ENCODE results near the gene FBLN1. TPM values are rescaled to one million over a fixed set of nuclear protein-coding genes. Genes with fewer than 3 reads are reported as not detected.
"Not testable (repeated sequence)": the region's sequence is repeated elsewhere in the genome, so short reads cannot be mapped to it uniquely, and the experiment has no call there.

The FBLN1 gene
- total RNA-seq, 1 donor from 2014 or later = 0.40 TPM

GRCh38 chr22:45526281-45526680 lies 23.6 kb downstream of the FBLN1 start:
- DNase-seq (ENCODE audit: low read depth in 2 of 2) = no peak

DNA sequence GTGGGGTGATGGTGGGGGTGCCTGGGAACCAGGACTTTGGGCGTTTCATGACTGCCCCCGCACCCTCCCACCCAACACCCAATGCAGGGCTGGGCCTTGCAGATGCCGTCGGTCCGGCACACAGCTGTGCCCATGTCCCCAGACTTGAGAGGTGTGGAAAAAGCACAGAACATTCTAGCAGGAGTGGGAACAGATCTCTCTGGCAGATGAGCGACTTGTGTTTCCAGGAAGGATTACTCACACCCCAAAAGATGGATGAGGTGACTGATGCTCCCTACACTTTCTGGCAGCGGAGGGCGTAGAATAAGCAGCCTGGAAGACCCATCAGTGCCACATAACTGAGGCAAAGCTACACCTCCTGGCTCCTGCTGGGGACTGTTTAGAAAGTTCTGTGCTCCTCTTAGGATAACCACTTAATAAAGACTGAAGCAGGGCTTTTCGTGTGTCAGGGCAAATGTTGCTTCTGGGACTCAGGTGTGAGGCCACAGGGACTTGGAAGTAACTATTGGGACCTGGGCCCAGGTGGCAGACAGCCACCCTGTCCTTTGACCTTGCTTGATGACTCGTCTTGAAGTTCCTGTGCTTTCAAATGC lies 24.2 kb downstream of the FBLN1 start:
- no peak for DNase-seq (ENCODE audit: low read depth in 2 of 2)

GRCh38 chr22:45527456-45527855 lies 24.8 kb downstream of the FBLN1 start:
- DNase-seq (ENCODE audit: low read depth in 2 of 2) = no peak

- no peak for DNase-seq (ENCODE audit: low read depth in 2 of 2)
Observed at GRCh38 chr22:45528046-45528445, 25.4 kb downstream of the FBLN1 start.

- no peak for DNase-seq (ENCODE audit: low read depth in 2 of 2)
Observed at GRCh38 chr22:45529105-45529504, 26.4 kb downstream of the FBLN1 start.

GRCh38 chr22:45529971-45530575 lies 27.4 kb downstream of the FBLN1 start:
- no peak for DNase-seq (ENCODE audit: low read depth in 2 of 2)

DNA sequence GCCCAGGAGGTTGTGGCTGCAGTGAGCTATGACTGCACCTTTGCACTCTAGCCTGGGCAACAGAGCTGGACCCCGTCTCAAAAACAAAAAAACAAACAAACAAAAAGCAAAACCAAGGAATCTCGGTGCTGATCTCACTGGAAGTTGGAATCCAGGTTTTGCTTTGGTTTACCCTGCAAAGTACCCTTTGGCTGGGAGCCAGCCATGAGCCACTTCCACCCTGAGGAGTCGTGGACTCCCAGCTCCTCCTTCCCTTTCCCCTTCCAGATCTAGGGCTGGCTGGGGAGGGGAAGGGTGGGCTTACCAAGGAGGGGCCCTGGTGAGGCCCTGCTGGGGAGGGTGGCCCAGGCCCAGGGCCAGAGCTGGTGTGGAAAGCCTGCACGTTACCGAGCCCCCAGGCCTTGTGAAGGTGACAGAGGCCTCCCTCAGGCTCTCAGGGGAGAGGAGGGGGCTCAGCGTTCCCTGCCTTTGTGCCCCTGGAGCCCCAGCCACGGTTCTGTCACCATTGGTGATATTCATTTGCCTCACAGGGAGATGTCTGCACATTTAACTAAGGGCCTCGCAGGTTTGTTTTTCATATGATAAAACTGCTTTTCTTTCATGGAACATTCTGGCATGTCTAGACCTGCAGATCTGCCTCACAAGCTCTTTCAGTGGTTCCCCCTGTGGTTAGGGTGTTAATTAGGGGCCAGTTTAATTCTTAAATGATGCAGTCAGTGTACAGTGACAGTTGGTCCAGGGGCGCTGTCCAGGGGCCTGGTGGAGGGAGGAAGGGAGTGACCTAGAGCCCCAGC lies 29.0 kb downstream of the FBLN1 start:
- no peak for DNase-seq (ENCODE audit: low read depth in 2 of 2)

GRCh38 chr22:45532235-45532631 lies 29.6 kb downstream of the FBLN1 start:
- DNase-seq (ENCODE audit: low read depth in 2 of 2) = no peak

- no peak for DNase-seq (ENCODE audit: low read depth in 2 of 2)
Observed at GRCh38 chr22:45533703-45534102, 31.0 kb downstream of the FBLN1 start.

DNA sequence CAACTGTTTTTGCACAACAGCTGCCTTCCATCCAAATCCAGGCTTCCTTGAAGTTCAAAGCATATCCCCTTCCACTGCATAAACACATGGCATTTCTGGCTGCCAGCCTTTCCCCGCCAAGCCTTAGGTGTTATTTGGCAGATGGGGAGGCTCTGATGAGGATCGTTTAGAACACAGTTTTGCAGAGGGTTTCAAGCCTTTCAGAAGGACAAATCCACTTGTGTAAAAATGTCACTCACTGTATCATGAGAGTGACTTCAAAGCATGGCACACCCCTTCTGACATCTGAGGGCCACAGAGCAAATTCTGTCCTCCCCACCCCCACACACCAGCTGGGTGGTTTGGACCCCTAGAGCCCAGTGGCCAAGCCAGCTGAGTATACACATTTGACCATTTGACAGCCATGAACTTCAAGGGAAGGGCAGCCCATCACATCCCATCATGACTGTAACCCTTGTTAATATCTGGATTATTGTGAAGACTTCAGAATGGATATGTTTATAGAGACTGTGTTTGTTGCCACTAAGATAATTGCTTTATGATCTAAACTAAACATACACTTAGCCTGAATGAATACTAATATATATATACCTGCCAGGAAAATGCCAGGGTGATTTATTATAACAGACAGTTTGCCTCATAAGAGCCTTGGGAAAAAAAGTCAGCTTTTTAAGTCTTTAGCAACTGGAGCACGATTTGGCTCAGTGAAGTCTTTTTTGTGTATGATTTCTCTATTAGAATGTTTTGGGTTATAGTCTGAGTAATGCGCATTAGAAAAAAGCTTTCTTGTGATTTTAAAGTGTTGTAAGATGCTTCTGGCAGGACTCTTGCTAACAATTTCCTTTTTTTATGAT lies 31.9 kb downstream of the FBLN1 start:
- DNase-seq (ENCODE audit: low read depth in 2 of 2) = no peak

- DNase-seq (ENCODE audit: low read depth in 2 of 2) = no peak
Observed at GRCh38 chr22:45535290-45535689, 32.6 kb downstream of the FBLN1 start.

DNA sequence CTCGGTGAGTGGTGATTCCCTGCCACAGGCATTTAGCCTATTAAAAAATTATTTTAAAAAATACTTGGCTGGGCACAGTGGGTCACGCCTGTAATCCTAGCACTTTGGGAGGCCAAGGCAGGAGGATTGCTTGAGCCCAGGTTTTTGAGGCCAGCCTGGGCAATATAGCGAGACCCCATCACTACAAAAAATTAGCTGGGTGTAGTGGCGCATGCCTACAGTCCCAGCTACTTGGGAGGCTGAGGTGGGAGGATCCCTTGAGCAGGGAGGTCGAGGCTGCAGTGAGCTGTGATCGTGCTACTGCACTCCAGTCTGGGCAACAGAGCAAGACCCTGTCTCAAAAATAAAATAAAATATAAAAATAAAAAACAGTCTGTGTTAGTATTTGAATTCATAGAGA lies 33.2 kb downstream of the FBLN1 start:
- DNase-seq (ENCODE audit: low read depth in 2 of 2) = not testable (repeated sequence)

- DNase-seq (ENCODE audit: low read depth in 2 of 2) = no peak
Observed at GRCh38 chr22:45537734-45538181, 35.1 kb downstream of the FBLN1 start.

- no peak for DNase-seq (ENCODE audit: low read depth in 2 of 2)
Observed at GRCh38 chr22:45538281-45538680, 35.6 kb downstream of the FBLN1 start.

DNA sequence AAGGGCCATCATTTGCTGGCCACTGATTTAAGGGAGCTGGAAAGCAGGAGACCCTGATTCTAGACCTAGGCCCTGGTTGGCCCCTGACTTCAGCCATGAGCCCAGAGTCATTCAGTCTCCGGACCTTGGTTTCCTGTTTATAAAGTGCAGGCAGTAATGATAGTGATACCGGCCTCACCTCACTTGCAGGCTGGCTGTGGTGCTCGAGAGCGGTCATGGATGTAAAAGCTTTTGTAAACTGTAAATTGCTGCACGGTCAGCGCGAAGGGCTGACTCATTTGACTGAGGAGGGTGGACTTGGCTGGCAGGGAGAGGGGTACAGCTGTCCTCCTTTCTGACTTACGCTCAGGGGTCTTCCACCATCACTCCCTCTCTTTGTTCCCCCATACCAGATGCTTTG lies 37.4 kb downstream of the FBLN1 start:
- no peak for DNase-seq (ENCODE audit: low read depth in 2 of 2)

DNA sequence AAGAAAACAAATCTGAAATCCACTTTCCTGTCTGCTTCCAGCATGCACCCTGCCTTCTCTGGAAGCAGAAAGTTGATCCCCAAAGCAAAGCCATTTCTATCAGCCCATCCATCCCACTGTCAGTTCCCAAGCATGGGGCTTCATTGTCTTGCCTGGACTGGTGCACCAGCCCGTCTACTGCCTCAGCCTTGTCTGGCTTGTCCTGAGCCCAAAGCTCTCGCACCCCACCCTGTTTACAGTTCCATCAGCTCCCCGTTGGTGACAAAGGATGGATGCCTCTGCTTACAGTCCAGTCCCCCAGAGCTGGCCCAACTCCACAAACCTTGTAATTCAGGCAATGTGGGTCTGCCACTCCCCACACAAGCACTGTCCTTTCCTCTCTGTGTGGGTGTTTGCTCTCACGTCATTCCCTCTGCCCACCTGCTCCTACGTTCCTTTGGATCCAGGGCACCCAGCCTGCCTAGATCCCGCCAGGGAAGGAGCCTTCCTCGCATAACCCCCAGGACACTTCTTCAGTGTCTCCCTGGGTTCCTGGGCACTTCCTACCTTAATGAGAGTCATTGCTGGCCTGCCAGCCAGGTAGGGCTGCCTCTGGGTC lies 38.8 kb downstream of the FBLN1 start:
- DNase-seq (ENCODE audit: low read depth in 2 of 2) = no peak

DNA sequence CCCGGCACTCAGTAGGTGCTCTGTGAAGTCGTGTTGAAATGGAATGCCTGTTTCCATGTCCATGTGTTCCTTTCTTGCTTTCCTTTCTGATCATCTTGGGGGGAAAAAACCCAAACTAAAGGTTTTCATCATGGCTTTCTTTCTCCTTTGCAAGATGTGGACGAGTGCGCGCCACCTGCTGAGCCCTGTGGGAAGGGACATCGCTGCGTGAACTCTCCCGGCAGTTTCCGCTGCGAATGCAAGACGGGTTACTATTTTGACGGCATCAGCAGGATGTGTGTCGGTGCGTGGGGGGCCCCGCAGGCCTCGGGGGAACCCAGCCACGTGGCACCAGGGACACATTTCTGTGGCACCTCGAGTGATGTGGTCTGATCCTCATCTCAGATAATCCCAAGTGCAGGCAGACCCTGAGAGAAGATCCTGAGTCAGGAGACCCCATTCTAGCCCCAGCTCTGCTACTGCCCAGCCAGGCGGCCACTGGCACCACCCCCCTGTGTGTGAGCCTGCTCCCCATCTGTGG lies 39.4 kb downstream of the FBLN1 start:
- DNase-seq (ENCODE audit: low read depth in 2 of 2) = no peak

- not testable (repeated sequence) for DNase-seq (ENCODE audit: low read depth in 2 of 2)
Observed at GRCh38 chr22:45542736-45543135, 40.1 kb downstream of the FBLN1 start.

- DNase-seq (ENCODE audit: low read depth in 2 of 2) = no peak
Observed at GRCh38 chr22:45543243-45543642, 40.6 kb downstream of the FBLN1 start.

GRCh38 chr22:45544588-45545170 lies 42.0 kb downstream of the FBLN1 start:
- DNase-seq (ENCODE audit: low read depth in 2 of 2) = no peak
